Umbilical cord (tissue), 2 donors: ENCODE data around the gene RUBCN. TPM values are rescaled to one million over a fixed set of nuclear protein-coding genes. Genes with fewer than 3 reads are reported as not detected.
"Not testable (repeated sequence)": the region's sequence is repeated elsewhere in the genome, so short reads cannot be mapped to it uniquely, and the experiment has no call there.

Experiments used
- DNase-seq: peaks from one replicate; pipeline ENCODE4 v3.0.0-alpha.2; 2015; ENCODE audit warnings: low spot score
- total RNA-seq: library from RNA; depleted of rRNA; stranded (reverse); fragments of >200 nt; gene quantifications from one replicate; pipeline ENCODE4 v1.2.3, GENCODE V29; 2014; ENCODE audit warnings: low replicate concordance; ENCODE audit not compliant: insufficient read depth

The RUBCN gene
- total RNA-seq, 1 donor from 2014 or later, result 12.3 TPM

DNA sequence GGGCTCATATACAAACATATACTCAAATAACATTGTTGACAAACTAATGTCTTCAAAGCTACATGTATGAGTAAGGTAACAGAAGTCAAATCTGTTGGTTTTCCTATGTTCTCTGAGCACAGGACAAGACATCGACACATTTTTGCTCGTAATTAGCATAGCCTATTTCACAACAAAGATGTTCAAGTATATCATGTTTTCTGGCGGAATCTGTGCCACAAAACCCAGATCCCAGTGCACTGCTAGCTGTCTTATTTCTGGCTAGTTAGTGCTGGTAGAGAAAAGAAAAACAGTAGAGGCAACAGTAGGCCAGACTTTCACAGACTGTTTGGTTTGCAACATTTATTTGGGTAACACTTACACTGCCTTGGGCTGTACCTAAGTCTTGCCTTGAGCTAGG lies 51.2 kb downstream of the RUBCN start:
- no peak for DNase-seq

DNA sequence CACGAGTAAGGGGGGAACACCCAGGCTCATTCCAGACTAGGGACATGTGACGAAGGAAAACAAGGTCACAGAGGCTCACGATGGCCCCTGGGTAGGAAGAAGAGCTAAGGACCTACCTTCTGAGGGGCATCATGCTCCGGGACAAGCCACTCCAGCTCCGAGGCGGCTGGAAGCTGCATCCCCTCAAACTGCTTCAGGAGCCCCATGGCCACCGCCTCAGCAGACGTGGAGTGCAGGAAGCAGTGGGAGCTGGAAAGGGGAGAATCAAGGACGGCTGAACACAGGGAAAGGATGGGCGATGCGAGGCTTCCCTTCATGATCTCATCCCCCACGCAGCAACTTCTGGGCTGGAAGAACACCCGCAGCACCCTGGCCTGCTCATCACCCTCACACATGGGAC lies 53.5 kb downstream of the RUBCN start:
- DNase-seq, result no peak

DNA sequence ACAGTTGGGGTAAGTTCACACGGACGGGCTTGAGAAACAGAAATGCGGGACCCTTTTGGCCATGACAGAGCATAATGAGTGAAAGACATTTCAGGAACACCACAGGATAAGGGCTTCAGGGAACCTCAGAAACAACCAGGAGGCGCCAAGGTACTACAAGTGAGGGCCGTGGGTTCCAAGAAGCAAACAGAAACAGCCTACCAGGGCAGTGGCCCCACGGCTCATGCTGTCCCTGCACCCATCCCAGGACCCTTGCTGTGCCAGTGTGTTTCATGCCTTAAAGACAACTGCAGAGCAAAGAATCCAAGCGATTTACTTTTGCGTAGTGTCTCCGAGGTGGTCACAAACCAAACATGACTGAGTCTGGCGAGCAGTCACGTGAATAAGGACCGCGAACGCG lies 54.0 kb downstream of the RUBCN start:
- no peak for DNase-seq

DNA sequence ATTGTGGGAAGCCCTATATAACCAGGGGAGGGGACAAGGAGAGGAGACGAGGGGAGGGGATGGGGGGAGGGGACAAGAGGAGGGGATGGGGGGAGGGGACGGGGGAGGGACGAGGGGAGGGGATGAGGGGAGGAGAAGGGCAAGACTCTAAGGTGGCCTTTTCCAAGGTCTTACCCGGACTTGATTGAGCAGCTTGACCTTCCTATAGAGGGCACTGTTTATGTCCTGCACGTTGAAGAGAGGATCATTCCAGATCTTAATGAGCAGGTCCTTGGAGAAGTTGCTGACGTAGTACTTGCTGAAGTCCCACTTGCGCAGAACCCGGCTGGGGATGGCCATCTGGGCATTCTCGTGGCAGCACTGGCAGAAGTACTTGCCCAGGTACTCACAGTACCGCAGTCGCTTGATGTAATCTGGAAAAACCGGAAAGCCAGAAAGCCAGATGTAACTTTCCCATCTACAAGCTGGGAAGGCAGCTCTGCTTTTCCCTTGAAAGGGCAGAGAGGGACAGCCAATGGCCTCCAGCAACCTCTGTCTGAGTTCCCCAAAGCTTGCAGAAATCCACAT lies 55.7 kb downstream of the RUBCN start:
- DNase-seq, result no peak

DNA sequence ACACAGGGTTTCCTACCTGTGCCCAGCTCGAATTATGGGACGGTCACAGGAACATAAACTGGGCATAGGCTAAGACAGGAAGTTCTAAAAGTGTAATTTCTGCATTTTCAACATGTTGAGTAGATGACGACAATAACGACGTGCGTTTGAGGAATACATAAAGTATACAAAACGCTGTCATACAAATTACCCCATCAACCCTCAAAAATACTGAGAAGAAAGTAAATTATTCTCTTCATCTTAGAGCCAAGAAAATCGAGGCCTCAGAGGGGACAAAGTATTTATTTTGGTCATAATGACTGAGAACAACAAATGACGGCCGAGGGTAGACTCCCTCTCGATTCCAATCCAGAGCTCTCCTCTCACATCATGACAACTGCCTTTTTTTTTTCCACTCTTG lies 60.8 kb downstream of the RUBCN start:
- no peak for DNase-seq

DNA sequence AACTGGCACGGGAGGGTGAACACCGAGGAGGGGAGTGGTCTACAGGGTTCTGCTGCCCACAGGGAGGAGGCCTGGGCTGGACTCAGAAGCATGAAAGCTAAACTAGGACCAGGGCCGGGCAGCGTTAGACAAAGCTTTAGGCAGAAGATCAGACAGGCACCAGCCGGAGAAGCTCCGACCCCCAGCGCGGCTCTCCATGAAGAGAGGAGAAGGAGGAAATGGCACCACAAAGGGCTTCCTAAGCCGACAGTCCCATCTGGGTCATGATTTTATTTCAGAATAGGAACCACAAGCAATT lies 61.2 kb downstream of the RUBCN start:
- DNase-seq, result no peak

DNA sequence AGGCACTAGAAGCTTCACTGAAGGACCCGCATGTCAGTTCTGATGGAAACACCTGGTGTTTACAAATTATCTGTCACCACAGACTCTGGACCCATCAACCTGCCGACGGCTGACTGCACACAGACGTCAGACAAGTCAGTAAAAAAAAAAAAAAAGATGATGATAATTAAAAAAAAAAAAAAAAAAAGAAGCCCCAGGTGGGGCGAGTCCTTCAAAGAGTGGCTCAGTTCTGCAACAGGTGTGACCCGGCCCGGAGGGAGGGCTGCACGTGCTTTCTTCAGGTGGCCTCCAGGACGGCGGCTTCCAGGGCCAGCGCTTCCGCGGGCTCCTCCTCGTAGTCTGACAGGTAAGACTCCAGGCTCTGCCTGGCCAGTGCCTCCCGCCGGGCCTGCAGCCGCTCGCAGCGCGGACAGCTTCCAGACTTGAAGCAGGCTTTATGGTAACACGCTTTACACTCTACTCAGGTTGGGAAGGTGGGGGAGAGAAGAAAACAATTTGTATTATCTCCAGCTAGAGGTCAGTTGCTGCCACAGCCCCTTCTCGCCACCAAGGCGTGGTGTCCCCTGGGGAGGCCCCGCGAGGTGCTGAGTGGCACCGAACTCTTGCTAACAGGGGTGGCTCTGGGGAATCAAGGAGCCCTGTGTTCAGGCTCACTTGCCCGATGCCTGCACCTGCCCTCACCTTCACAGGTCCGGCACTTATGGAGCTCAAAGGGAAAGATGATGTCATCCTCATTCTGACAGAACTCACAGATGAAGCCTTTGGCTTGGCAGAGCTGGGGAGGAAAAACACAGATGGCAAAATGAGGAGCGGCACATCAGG lies 61.8 kb downstream of the RUBCN start:
- no peak for DNase-seq

DNA sequence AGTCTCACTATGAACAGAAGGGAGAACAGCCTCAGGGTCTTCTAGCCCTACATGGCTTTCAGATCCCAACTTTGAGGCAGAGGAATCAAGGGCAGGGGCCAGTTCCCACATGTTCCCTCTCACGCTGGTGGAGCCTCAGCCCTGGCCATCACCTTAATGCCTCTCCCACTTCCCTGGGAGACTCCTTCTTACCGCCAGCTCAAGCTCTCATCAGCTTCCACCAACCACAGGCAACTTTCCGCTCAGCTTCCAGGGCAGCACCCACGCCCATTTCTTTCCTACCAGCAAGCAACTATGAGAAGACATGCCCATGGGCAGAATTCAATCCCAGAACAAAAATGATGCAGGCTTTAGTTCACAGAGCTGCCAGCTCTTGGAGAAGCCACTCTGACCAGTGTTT lies 63.5 kb downstream of the RUBCN start:
- DNase-seq, result no peak

DNA sequence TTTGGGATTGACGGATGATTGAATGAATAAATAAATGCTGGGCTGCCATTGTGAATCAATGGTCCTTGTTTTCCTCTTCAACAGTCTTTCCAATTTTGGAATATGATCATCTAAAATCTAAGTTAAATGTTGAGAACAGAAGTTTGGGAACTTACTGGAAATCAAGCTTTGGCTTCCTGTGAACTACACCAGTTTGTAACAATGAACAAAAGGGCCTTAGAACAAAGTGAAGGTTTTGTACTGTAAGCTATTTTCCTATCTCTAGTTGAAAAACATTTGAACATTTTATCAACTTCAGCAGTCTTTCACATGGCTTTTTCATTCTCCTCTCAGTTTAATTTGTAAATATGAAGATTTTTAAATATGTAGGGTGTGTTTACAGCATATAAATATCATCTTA lies 66.3 kb downstream of the RUBCN start:
- no peak for DNase-seq

DNA sequence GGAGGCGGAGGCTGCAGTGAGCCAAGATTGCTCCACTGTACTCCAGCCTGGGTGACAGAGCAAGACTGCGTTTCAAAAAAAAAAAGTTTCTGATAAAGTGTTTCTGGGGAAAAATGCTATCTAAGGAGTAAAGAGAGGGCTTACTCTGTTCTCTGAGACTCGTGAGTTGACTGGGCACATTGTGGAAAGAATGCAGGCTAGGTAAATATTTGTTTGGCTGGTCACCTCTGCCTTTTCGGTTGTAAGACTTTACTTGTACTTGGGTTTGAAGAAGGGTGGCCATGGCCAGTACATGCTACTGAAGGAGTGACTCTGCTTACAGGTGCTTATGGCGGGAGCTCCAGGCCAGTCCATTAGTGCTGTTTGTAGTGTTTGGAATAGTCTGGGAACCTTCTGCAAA lies 68.7 kb downstream of the RUBCN start:
- no peak for DNase-seq

DNA sequence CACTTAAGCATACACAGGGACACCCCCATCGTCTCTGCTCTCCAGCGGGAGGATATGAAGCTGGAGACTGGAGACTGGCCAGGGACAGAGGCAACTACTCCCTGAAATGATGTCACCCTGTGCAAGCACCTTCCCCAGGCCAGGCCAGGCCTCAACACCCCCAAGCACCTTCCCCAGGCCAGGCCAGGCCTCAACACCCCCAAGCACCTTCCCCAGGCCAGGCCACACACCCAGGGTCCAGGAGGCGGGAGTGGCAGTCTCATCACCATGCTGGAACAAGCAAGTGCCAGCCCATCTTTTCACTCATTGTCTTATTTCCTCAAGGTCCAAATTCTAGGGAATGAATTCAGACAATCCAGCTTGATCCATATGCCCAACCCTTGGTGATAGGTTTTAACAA lies 69.4 kb downstream of the RUBCN start:
- not testable (repeated sequence) for DNase-seq

DNA sequence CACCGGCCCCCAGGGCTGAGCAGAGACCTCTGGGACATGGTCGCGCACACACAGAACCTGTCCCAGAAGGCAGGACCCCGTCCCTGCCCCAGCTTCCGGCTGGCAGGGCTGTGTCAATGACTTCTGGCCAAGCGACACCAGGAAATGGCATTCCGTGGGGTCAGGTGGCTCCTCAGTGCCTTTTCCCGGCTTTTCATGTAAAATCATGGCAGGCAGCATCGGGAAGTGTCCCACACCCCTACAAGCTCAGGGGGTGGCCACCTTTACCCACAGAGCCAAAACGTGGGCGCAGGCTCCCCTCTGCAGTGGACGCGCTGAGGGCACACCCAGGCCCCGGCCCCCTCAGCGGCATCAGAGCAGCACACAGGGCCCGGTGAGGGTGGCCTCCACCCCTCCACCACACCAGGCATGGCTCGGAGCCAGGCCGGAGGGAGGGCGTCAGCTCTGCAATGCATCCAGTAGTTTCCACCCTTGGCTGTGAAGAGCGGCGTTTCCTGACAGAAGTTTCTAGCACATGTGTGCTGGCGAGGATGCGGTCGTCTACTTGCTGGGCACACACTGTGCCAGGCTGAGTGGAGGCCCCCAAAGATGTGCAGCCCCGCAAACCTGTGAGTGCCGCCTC lies 70.4 kb downstream of the RUBCN start:
- not testable (repeated sequence) for DNase-seq

DNA sequence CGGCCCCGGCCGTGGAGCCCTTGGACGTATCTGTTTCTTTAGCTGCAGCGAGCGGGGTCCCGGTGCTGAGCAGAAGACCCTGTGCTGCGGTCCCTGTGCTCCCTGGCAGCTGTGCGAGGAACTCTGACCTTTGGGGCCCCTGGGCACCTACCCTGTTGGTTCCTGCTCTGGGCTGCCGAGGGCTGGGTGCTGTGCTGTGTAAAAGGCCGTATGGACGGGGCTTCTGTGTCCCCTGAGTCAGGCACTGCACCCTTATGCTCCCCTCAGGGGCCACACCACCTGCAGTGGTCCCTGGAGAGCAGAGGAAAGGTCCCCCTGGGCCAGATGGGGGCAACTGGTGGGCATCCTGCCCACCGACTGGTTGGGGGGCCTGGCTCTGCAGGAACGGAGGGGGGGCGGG lies 71.2 kb downstream of the RUBCN start:
- not testable (repeated sequence) for DNase-seq

DNA sequence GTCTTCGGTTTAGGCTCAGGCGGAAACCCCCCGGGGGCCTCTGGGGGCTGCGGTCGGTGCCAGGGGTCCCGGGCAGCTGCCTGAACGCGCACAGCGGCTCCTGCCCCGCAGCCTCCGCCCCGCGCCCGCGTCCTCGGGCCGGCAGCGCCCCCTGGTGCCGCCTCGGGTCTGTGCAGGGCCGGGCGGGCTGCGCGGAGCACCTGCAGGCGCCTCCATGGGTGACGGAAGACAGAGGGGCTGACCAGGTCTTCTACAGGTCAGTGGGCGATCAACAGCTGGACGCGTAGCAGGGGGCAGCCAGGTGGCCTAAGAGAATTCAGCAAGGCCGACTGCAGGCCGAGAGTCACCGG lies 71.6 kb downstream of the RUBCN start:
- DNase-seq, result not testable (repeated sequence)

DNA sequence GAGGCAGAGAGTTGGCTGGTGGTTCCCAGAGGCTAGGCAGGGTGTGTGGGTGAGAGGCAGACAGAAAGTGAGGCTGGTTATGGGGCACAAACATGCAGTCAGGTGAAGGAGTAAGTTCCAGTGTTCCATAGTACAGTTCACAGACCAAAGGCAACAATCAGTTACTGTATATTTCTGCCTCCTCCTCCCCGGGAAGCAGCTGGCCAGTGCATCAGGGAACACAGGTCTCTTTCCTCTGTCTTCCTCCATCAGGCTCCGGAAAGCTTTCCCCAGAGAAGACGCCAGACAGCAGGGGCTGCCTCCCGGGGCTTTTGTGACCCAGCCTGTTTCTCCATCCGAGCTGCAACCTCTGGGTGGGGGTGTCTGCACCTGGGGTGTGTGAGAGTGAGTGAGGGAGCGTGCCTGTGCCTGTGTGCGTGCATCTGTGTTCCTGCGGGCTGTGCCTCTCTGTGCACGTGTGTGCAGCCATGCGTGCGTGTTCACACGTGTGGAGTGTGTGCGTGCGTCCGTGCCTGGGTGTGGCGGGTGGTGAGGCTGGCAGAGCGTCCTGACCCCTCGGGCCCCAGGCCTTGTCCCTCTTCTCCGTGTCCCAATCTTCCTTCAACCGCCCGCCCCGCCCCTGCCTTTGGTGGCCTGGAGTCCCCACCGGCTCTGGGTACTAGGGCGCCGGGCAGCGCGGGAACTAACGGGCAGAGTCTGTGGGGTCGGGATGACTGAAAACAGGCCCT lies 72.1 kb downstream of the RUBCN start:
- not testable (repeated sequence) for DNase-seq

DNA sequence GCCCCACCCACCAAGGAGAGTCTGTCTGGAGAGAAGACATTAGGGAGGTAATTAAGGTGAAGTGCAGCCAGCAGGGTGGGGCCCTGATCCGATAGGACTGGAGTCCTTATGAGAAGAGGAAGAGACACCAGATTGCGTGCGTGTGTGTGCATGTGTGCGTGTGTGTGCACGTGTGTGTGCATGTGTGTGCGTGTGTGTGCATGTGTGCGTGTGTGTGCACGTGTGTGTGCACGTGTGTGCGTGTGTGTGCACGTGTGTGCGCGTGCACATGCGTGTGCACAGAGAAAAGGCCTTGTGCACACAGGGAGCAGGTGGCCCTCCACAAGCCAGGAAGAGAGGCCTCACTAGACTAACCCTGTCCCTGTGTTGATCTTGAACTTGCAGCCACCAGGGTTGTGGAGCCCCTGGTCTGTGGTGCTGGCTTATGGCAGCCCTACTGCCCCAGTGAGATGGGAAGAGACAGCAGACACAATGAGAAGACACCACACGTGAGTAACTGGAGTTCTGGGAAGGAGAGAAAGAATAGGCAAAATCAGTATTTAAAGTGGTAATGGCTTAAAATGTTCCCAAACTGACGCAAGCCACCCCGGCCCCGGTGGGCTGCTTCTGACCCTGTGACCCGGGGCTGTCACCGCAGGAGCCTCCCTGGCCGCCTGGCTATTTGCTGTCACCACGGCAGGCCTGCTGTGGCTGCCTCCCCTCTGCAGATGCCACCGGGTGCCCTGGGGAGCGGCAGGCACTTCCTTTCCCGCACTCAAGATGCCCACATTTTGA lies 73.2 kb downstream of the RUBCN start:
- not testable (repeated sequence) for DNase-seq

DNA sequence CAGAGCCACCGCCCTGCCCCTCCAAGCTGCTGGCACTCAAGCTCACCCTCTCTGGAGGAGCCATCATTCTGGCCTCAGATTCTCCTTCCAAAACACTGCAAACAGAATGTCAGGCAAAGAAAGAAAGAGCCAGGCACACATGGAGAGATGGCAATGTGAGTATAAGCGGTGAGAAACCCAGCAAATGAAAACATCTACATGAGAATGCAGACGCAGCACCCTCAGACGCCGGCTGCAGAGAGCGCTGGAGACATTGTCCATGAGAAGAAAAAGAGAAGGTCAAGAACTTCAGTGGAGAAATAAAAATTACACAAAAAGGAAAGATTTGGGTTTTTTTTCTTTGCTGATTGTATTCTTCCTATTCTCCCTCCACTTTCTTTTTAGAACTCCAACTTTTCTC lies 74.4 kb downstream of the RUBCN start:
- DNase-seq, result not testable (repeated sequence)

DNA sequence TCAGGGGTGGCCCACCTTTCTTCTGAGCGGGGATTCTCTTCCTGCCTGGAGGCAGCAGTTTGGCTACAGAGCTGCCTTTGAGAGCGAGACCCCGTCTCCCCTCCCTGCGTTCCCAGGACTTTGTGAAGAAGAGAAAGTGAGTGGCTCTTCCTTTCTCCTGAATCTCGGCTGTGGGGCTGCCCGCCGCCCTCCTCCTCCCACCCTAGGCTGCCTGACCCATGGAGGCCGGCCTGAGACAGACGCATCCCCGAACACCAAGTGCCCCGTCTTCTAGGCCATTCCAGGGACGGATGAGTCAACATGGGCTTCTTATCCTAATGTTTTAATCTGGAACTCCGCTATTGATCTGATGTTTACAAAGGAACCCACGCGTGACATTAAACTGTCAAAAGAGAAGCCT lies 74.8 kb downstream of the RUBCN start:
- not testable (repeated sequence) for DNase-seq

DNA sequence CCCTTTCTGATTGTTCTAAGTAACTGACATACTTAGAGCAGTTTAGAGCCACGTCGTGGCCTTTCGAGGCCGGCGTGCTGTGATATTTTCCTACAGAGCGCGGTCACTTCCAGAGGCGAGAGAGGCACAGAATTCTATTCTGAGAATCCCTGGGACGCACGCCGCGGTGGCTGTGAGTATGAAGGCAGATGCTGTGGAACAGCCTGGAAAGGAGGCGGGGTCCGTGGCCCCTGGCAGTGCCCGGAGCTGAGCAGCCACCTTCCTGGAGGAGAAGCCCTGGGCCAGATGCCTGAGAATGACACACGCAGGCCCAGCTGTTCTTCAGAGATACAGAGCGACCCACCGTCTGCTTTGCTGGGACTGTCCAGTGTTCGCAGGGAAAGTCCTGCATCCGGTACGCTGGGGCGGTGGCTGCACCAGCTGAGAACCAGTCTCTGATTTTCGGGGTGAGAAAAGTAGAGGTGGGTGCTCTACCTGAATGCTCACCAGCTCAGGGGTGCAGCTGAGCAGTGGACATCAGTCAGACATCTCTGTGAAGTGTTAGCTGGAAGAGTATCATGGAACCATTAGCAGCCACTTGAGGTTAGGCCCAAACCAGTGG lies 75.4 kb downstream of the RUBCN start:
- not testable (repeated sequence) for DNase-seq

DNA sequence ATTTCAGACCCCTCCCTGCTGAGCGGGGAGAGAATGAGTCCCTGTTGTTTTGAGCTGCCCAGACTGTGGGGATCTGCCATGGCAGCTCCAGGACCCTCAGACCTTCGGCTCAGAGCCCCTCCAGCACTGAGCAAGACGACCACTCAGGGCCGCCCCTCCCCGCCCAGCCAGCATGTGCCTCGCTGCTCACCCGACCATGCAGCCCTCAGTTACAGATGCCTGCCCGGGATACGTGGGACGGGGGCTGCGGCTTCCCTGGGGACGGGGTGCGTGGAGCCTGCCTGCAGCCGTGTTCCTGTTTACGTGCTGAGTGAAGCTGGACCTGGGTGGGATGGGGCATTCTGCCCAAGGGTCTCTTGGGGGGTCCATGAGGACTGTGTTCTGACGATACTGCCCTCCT lies 77.0 kb downstream of the RUBCN start:
- not testable (repeated sequence) for DNase-seq

DNA sequence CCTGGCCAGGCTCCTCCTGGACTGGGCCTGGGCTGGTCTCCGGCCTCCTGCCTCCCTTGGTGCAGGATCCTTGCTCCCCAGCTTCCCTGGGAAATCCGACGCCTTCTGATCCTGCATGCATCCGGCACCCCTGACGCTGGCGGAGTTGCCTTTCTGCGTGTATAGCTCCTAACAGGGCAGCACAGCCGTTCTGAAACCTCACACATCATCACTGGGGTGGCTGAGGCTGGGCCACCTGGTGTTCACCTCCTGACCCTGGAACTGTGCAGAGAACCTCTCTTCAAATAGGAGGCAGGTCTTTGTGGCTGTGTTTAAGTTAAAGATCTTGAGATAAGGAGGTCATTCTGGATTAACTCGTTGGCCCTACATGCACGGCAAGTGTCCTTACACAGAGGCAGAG lies 77.6 kb downstream of the RUBCN start:
- not testable (repeated sequence) for DNase-seq
